ENCODE data around the gene MBNL1. TPM values are rescaled to one million over a fixed set of nuclear protein-coding genes. Genes with fewer than 3 reads are reported as not detected.

The MBNL1 gene
- total RNA-seq, 1 experiment from 2014 or later = 265 TPM

GRCh38 chr3:152353578-152353977 is 84.8 kb downstream of the MBNL1 start:
- Histone ChIP-seq H3K4me1 (ENCODE audit: low read length) (peaks cover 72% of the 10 kb centered on the region), H3K4me2 (ENCODE audit: low read depth, low read length, poor library complexity, severe bottlenecking) (peak overlapping the region; percentile 70), H3K9me3 (ENCODE audit: low read length) (no peaks in the 10 kb centered on the region), H3K9me2 (replicated peaks; ENCODE audit: insufficient read depth, low read length) (no peaks in the 10 kb centered on the region), H3K36me3 (ENCODE audit: insufficient read depth, low read length) (peaks cover 9% of the 10 kb centered on the region; the same call in 1 of the 2 replicates), H3K4me3 (ENCODE audit: low read length) (peak overlapping the region; percentile 32; the same call in 1 of the 2 replicates), H3K27me3 (ENCODE audit: low read length) (no peaks in the 10 kb centered on the region), H2AFZ (ENCODE audit: low read length) (no peak overlapping the region), H4K20me1 (ENCODE audit: insufficient read depth, low read depth, low read length) (no peaks in the 10 kb centered on the region), H3K9ac (ENCODE audit: low read length) (no peak overlapping the region), H3K79me2 (ENCODE audit: low read length) (peaks cover 100% of the 10 kb centered on the region), H3K27ac (ENCODE audit: low read length) (peak overlapping the region; percentile 87)
- DNase-seq = peak; percentile 72

- Histone ChIP-seq H3K79me2 (ENCODE audit: low read length) (peaks cover 100% of the 10 kb centered on the region), H3K9me2 (replicated peaks; ENCODE audit: insufficient read depth, low read length) (no peaks in the 10 kb centered on the region), H3K27ac (ENCODE audit: low read length) (peak overlapping the region; percentile 27; the same call in 1 of the 2 replicates), H2AFZ (ENCODE audit: low read length) (no peak overlapping the region), H3K36me3 (ENCODE audit: insufficient read depth, low read length) (peaks cover 9% of the 10 kb centered on the region), H4K20me1 (ENCODE audit: insufficient read depth, low read depth, low read length) (no peaks in the 10 kb centered on the region), H3K9ac (ENCODE audit: low read length) (no peak overlapping the region), H3K27me3 (ENCODE audit: low read length) (no peaks in the 10 kb centered on the region), H3K4me3 (ENCODE audit: low read length) (no peak overlapping the region), H3K4me2 (ENCODE audit: low read depth, low read length, poor library complexity, severe bottlenecking) (no peak overlapping the region), H3K9me3 (ENCODE audit: low read length) (no peaks in the 10 kb centered on the region), H3K4me1 (ENCODE audit: low read length) (peaks cover 52% of the 10 kb centered on the region)
- no peak for DNase-seq
These were observed 87.3 kb downstream of the MBNL1 start for GRCh38 chr3:152355744-152356665.

GRCh38 chr3:152356870-152357276 is 88.1 kb downstream of the MBNL1 start:
- Histone ChIP-seq H3K27ac (ENCODE audit: low read length) (no peak overlapping the region), H3K4me1 (ENCODE audit: low read length) (peaks cover 45% of the 10 kb centered on the region), H3K4me3 (ENCODE audit: low read length) (no peak overlapping the region), H4K20me1 (ENCODE audit: insufficient read depth, low read depth, low read length) (no peaks in the 10 kb centered on the region), H2AFZ (ENCODE audit: low read length) (no peak overlapping the region), H3K79me2 (ENCODE audit: low read length) (peaks cover 100% of the 10 kb centered on the region), H3K9ac (ENCODE audit: low read length) (no peak overlapping the region), H3K36me3 (ENCODE audit: insufficient read depth, low read length) (peaks cover 9% of the 10 kb centered on the region), H3K9me2 (replicated peaks; ENCODE audit: insufficient read depth, low read length) (no peaks in the 10 kb centered on the region), H3K27me3 (ENCODE audit: low read length) (no peaks in the 10 kb centered on the region), H3K4me2 (ENCODE audit: low read depth, low read length, poor library complexity, severe bottlenecking) (no peak overlapping the region), H3K9me3 (ENCODE audit: low read length) (no peaks in the 10 kb centered on the region)
- no peak for DNase-seq

GRCh38 chr3:152357587-152357986 is 88.9 kb downstream of the MBNL1 start:
- no peak overlapping the region for H3K27ac ChIP-seq (ENCODE audit: low read length)
- H3K4me1 ChIP-seq (ENCODE audit: low read length) = peaks cover 38% of the 10 kb centered on the region
- H3K27me3 ChIP-seq (ENCODE audit: low read length) = no peaks in the 10 kb centered on the region
- peaks cover 15% of the 10 kb centered on the region for H3K36me3 ChIP-seq (ENCODE audit: insufficient read depth, low read length)
- H2AFZ ChIP-seq (ENCODE audit: low read length) = no peak overlapping the region
- H4K20me1 ChIP-seq (ENCODE audit: insufficient read depth, low read depth, low read length) = no peaks in the 10 kb centered on the region
- H3K9me3 ChIP-seq (ENCODE audit: low read length) = no peaks in the 10 kb centered on the region
- no peak overlapping the region for H3K4me3 ChIP-seq (ENCODE audit: low read length)
- no peak for DNase-seq
- no peaks in the 10 kb centered on the region for H3K9me2 ChIP-seq (replicated peaks; ENCODE audit: insufficient read depth, low read length)
- H3K4me2 ChIP-seq (ENCODE audit: low read depth, low read length, poor library complexity, severe bottlenecking) = no peak overlapping the region
- no peak overlapping the region for H3K9ac ChIP-seq (ENCODE audit: low read length)
- peaks cover 100% of the 10 kb centered on the region for H3K79me2 ChIP-seq (ENCODE audit: low read length)

- H3K27me3 ChIP-seq (ENCODE audit: low read length) = no peaks in the 10 kb centered on the region
- H3K9me2 ChIP-seq (replicated peaks; ENCODE audit: insufficient read depth, low read length) = no peaks in the 10 kb centered on the region
- no peaks in the 10 kb centered on the region for H4K20me1 ChIP-seq (ENCODE audit: insufficient read depth, low read depth, low read length)
- DNase-seq = no peak
- peaks cover 17% of the 10 kb centered on the region for H3K36me3 ChIP-seq (ENCODE audit: insufficient read depth, low read length)
- H3K9me3 ChIP-seq (ENCODE audit: low read length) = no peaks in the 10 kb centered on the region
- peaks cover 18% of the 10 kb centered on the region for H3K4me1 ChIP-seq (ENCODE audit: low read length)
- no peak overlapping the region for H3K27ac ChIP-seq (ENCODE audit: low read length)
- H3K4me2 ChIP-seq (ENCODE audit: low read depth, low read length, poor library complexity, severe bottlenecking) = no peak overlapping the region
- no peak overlapping the region for H3K4me3 ChIP-seq (ENCODE audit: low read length)
- H3K79me2 ChIP-seq (ENCODE audit: low read length) = peaks cover 100% of the 10 kb centered on the region
- H3K9ac ChIP-seq (ENCODE audit: low read length) = no peak overlapping the region
- H2AFZ ChIP-seq (ENCODE audit: low read length) = no peak overlapping the region
These were observed 90.9 kb downstream of the MBNL1 start for GRCh38 chr3:152359385-152360248.

- no peak overlapping the region for H3K27ac ChIP-seq (ENCODE audit: low read length)
These were observed 91.6 kb downstream of the MBNL1 start for GRCh38 chr3:152360302-152360701.

GRCh38 chr3:152360966-152361365 is 92.2 kb downstream of the MBNL1 start:
- no peaks in the 10 kb centered on the region for H3K9me3 ChIP-seq (ENCODE audit: low read length)

More at GRCh38 chr3:152360302-152360701, 91.6 kb downstream of the MBNL1 start:
- H3K9ac ChIP-seq (ENCODE audit: low read length) = no peak overlapping the region
- H3K36me3 ChIP-seq (ENCODE audit: insufficient read depth, low read length) = peaks cover 10% of the 10 kb centered on the region
- no peak overlapping the region for H2AFZ ChIP-seq (ENCODE audit: low read length)
- no peaks in the 10 kb centered on the region for H3K9me3 ChIP-seq (ENCODE audit: low read length)
- no peaks in the 10 kb centered on the region for H3K27me3 ChIP-seq (ENCODE audit: low read length)
- no peaks in the 10 kb centered on the region for H3K9me2 ChIP-seq (replicated peaks; ENCODE audit: insufficient read depth, low read length)
- peaks cover 11% of the 10 kb centered on the region for H3K4me1 ChIP-seq (ENCODE audit: low read length)
- no peak for DNase-seq
- no peaks in the 10 kb centered on the region for H4K20me1 ChIP-seq (ENCODE audit: insufficient read depth, low read depth, low read length)
- no peak overlapping the region for H3K4me2 ChIP-seq (ENCODE audit: low read depth, low read length, poor library complexity, severe bottlenecking)
- H3K79me2 ChIP-seq (ENCODE audit: low read length) = peaks cover 100% of the 10 kb centered on the region
- no peak overlapping the region for H3K4me3 ChIP-seq (ENCODE audit: low read length)

GRCh38 chr3:152362086-152362485 is 93.4 kb downstream of the MBNL1 start:
- Histone ChIP-seq H3K36me3 (ENCODE audit: insufficient read depth, low read length) (peaks cover 19% of the 10 kb centered on the region), H3K9me3 (ENCODE audit: low read length) (no peaks in the 10 kb centered on the region), H3K9ac (ENCODE audit: low read length) (no peak overlapping the region), H3K9me2 (replicated peaks; ENCODE audit: insufficient read depth, low read length) (no peaks in the 10 kb centered on the region), H3K4me2 (ENCODE audit: low read depth, low read length, poor library complexity, severe bottlenecking) (no peak overlapping the region), H4K20me1 (ENCODE audit: insufficient read depth, low read depth, low read length) (no peaks in the 10 kb centered on the region), H3K4me1 (ENCODE audit: low read length) (peaks cover 6% of the 10 kb centered on the region; the same call in 1 of the 2 replicates), H3K4me3 (ENCODE audit: low read length) (no peak overlapping the region), H3K79me2 (ENCODE audit: low read length) (peaks cover 100% of the 10 kb centered on the region), H2AFZ (ENCODE audit: low read length) (no peak overlapping the region), H3K27ac (ENCODE audit: low read length) (no peak overlapping the region), H3K27me3 (ENCODE audit: low read length) (no peaks in the 10 kb centered on the region)
- DNase-seq = no peak

More at GRCh38 chr3:152360966-152361365, 92.2 kb downstream of the MBNL1 start:
- Histone ChIP-seq H4K20me1 (ENCODE audit: insufficient read depth, low read depth, low read length) (no peaks in the 10 kb centered on the region), H3K27me3 (ENCODE audit: low read length) (no peaks in the 10 kb centered on the region), H3K79me2 (ENCODE audit: low read length) (peaks cover 100% of the 10 kb centered on the region), H3K4me1 (ENCODE audit: low read length) (peaks cover 6% of the 10 kb centered on the region; the same call in 1 of the 2 replicates), H2AFZ (ENCODE audit: low read length) (no peak overlapping the region), H3K4me2 (ENCODE audit: low read depth, low read length, poor library complexity, severe bottlenecking) (no peak overlapping the region), H3K36me3 (ENCODE audit: insufficient read depth, low read length) (peaks cover 10% of the 10 kb centered on the region), H3K27ac (ENCODE audit: low read length) (no peak overlapping the region), H3K4me3 (ENCODE audit: low read length) (no peak overlapping the region), H3K9me2 (replicated peaks; ENCODE audit: insufficient read depth, low read length) (no peaks in the 10 kb centered on the region), H3K9ac (ENCODE audit: low read length) (no peak overlapping the region)
- DNase-seq = no peak

Measured in Karpas-422 (cell line).